Fibroblast of pulmonary artery (primary cell): ENCODE data around the gene CALCOCO1.

Experiments
- DNase-seq: peaks from one replicate; pipeline ENCODE4 v3.0.0-alpha.2; 2010; ENCODE audit warnings: low read depth
- H3K4me3 ChIP-seq: replicated peaks from 2 replicates; pipeline ENCODE4 v1.5.1; 2011; ENCODE audit warnings: low read depth, mild to moderate bottlenecking, control low read depth, low read length, moderate library complexity
- CTCF ChIP-seq: IDR thresholded peaks from 2 replicates; pipeline ENCODE4 v1.5.1; 2011; ENCODE audit warnings: mild to moderate bottlenecking, control low read depth, low read length, inconsistent platforms; ENCODE audit errors: missing control alignments

The CALCOCO1 gene

GRCh38 chr12:53747095-53747494 lies 19.8 kb upstream of the CALCOCO1 start:
- no peak for TF ChIP-seq CTCF
- H3K4me3 ChIP-seq, result no peak overlapping the region
- no peak for DNase-seq

GRCh38 chr12:53746592-53747092 lies 19.4 kb upstream of the CALCOCO1 start:
- H3K4me3 ChIP-seq, result no peak overlapping the region
- DNase-seq, result peak; percentile 94
- no peak for TF ChIP-seq CTCF

- no peak for DNase-seq
- H3K4me3 ChIP-seq, result no peak overlapping the region
- no peak for TF ChIP-seq CTCF
Observed at GRCh38 chr12:53744751-53745150, 17.5 kb upstream of the CALCOCO1 start.

GRCh38 chr12:53744130-53744441 lies 16.8 kb upstream of the CALCOCO1 start:
- DNase-seq, result no peak
- TF ChIP-seq CTCF, result no peak
- no peak overlapping the region for H3K4me3 ChIP-seq

GRCh38 chr12:53743266-53744129 lies 16.2 kb upstream of the CALCOCO1 start:
- peak; percentile 92 for TF ChIP-seq CTCF
- no peak overlapping the region for H3K4me3 ChIP-seq
- DNase-seq, result peak; percentile 62

GRCh38 chr12:53740130-53740491 lies 12.9 kb upstream of the CALCOCO1 start:
- no peak overlapping the region for H3K4me3 ChIP-seq
- TF ChIP-seq CTCF, result no peak
- DNase-seq, result no peak
